Stimulated activated CD4-positive, alpha-beta T cell treated with anti-CD3 and anti-CD28 coated beads, Interleukin-2, amount 100 ng/mL, for 48 hours (primary cell): ENCODE results near the gene CCNB2.
"Not testable (repeated sequence)": the region's sequence is repeated elsewhere in the genome, so short reads cannot be mapped to it uniquely, and the experiment has no call there.

Source experiments
- DNase-seq, 2 donors: peaks; one replicate each; pipeline ENCODE4 v3.0.0-alpha.2; 2020

Gene CCNB2

DNA sequence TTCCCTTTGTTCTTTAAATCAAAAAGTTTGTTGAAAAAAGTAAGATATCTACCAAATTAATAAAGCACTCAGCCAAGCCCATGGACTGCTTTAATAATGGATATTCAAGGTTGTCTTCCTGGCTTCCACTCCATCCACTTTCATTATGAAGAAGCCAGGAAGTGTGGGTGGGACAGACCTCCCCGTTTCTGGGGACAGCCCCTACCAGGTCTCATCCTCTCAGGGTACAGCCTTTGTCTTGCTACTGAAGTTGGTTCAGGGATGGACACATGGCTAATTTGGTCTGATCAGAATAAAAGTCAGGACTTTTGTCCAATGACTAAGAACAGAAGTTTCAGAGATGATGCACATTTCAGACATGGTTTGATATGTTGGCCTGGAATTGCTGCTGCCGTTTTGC is 32.6 kb downstream of the CCNB2 start:
- DNase-seq: no peak

DNA sequence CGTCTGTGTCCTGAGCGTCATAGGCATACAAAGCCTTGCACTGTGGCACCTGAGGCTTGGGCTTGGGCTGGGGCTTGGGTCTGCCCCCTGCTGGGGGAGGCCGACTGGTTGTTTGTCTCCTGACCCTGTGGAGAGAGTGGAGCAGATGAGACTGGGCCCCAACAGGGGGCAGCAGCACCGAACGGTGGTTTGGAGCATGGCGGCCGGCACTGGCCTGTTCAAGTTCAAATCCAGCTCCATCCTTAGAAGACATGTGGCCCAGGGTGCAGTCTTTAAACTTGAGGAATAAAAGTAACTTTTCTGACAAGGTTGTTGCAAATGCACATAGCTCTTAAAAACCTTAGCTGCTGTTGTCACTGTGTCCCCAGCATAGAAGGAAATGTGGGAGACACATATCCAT is 33.3 kb downstream of the CCNB2 start:
- DNase-seq: peak; percentile 34 to 46

DNA sequence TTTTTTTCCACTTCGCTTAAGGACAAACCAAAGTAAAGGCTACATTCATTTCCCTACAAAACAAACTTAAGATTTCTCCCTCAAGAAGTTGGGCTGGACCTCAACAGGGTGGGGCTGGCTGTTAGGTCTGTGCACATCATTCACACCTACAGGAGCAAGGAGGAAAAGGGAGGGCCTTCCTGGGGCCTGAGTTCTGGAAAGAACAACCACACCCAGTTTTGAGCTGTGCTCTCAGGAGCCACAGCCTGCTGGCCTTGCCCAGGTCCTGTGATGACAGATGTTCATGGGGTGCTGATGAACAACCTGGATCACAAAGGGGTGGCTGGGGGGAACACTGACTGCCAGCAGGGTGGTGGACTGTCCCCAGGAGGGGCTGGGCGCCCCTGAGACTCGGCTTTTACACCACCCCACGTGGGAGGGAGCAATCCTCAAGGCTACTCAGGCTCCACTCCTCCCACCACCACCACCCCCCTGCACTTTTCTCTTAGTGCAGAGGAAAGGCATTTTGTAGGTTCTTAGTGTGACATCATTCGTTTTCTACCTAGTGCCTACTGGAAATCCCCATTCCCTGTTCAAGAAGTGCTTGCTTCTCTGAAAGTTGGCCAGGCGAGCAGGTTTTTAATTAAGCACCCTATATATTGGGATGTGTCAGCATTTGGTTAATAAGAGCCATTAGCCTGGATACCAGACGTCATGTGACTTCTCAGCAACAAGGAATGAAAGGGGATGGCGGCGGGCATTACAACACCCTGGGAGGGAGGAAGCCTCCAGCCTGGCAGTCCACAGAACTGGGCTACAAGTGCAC is 35.7 kb downstream of the CCNB2 start:
- DNase-seq: no peak

DNA sequence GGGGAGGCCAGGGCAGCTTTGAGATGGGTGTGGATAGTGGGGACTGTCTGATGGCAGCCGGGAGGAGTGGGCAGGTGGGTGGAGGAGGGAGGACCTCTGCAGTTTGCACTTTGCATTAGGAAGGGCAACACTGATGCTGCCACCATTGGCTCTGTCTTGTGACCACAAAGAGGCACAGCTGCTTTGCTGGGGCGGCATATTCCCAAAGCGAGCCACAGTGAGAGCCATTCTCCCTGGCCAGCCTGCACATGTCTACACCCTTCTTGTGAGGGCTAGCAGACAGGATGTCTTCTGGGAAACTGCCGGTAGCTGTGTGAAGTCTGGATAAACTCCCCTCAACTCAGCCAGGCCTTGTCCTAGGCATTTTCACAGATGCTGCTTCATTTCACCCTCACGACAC is 38.3 kb downstream of the CCNB2 start:
- no peak for DNase-seq

DNA sequence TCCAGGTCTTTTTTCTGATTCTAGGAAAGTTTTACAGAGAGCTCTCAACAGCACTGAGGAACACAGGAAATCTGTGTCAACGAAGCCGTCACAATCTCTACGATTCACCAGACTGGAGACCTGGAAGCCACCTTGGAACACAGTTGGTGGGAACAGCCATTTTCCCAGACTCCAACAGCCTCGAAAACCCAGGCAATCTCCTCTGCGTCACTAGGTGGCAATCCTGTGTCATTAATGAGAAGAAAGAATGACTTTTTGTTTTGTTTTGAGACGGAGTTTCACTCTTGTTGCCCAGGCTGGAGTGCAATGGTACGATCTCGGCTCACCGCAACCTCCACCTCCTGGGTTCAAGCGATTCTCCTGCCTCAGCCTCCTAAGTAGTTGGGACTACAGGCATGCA is 39.6 kb downstream of the CCNB2 start:
- DNase-seq: not testable (repeated sequence)

DNA sequence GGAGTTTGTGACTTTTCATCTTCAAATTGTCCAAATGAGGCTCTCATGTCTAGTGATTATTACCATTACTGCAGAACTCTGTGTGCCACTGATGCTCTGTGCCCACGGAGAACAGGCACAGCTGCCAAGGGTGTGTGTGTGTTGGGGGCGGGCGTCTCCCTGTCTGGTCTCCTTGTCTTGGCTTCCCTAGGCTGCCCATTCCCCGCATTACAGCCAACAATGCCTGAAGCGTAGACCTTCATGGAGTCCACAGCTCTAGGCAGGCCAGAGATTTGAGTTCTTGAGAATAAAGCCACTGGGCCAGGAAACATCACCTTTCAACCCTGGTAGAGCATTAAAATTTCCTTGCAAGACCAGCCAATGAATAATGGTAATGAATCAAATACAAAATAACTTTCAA is 42.7 kb downstream of the CCNB2 start:
- DNase-seq: no peak

DNA sequence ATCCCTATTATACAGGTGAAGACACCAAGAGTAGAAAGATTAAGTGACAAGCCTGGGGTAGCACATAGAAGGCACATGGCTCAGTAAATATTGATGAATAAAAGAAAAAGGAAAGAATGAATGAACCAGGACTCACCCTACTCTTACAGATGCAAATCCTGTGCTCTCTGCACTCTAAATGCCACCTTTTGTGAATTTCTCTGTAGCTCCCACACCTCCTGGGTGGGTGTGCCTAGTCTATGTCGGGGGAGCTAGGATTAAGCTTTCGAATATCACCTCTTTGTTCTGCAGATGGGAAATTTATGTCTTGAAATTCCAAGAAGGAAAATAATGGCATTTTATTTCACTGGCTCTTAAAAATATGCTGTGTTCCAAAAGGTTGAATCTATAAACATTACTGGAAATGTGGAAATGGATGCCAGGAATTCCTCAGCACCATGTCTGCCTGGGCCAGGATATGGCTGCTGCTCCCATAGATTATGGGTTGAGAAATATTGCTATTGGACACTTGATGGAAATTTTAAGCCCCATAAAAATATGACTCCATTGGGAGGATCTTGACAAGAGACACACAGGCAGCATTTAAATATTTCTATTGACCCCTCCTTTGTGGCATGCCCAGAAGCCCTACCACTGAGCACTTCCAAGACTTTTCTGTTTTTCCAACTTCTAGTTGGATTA is 43.3 kb downstream of the CCNB2 start:
- no peak for DNase-seq

DNA sequence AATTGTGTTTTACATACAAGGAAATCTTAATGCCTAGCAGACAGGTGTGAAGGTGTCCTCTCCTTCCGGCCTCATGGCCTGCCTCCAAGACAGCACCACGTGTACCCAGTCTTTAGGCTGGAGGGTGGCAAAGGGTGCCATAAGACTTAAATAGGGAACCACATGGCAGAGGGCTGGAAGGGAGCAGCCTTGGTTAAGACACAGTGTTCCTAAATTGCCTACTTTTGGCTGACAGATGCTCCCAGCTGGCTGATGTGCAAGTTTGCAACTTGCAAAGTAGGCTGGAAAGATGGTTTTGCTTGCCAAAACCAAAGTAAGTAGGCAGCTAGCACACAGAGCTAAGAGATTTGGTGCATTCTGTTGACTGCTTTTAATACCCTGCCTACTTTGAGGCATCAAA is 45.2 kb downstream of the CCNB2 start:
- DNase-seq: no peak

DNA sequence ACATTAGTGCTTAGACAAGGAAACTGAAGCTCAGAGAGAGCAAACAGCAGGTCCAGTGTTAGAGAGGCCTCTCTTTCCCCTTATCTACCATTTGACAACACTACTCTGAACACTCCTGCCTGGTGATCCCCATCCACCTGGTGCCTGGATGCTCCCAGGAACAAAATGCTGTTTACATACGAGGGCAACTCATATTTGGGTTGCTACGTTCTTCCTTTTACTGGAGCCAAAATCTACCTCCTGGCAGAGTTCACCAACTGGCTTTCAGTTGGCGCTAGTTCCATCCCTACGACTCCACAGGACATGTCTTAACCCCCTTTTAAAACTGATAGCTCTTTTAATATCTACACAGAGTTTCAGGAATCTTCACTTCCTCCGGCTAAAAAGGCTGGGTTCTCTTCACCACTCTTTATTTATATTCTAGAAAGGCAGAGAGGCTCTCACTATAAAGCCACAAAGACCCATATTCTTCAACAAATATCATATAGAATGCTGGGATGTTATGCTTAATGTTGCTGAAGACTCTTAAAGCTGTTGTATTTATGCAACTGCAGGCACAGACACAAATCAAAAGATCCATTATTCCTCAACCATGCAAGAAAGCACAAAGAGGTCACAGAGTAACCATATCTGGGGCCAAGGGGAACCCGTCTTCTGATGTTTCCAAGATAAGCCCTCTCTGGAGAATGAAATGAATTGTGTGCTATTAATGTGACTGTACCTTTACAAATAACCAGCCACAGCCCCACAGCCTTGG is 47.9 kb downstream of the CCNB2 start:
- no peak for DNase-seq

DNA sequence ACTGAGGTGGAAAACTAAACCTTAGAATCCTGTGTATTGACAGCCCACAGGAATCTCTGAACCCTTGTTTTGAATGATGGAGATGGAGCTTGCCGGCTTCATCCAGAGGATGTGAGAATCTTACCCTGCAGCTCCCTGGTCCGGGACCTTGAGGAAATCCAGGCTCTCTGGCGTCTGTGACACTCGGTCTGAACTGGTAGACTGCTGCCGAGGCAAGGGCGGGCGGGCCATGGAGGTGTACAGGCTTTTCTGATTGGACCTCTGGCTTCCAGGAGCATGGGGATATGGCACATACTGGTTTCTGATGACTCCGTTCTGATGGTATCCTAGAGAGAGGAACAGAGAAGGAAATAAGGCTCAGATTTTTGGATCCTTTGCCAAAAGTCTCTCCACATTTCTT is 48.5 kb downstream of the CCNB2 start:
- no peak for DNase-seq

DNA sequence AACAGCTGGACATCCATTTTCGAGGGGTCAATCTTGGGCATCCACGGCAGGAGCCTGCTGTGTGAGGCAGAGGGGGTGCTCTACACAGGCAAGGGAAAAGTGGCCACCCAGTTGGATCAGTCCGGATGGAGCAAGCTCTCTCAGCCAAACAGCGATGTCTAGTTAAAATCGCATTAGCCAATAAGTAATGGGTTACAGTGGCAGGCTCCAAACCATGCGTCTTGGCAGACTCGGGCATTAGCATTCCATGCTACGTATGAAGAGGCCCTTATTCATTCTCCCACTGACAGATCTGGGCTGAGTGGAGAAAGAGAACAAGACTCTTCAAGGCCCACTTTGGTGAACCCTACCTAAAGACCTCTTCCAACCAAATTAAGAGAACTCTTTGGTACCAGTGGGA is 49.3 kb downstream of the CCNB2 start:
- no peak for DNase-seq

DNA sequence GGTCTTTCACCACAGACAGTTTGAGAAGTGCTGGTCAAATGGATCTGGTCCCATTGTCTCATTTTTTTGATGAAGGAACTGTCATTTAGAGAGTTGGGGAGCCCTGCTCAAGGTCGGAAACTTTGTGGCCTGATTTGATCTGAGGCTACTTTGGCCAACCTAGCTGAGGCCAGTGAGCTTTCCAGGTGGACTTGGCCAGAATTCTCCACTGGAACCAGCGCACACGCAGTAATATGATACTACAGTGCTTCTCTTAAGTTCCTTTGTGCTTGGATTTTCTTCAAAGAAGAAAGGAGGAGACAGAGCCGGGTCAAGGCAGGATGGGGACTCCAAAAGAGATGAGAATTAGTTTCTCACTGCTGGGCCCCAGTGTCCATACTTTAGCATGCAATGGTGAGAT is 50.5 kb downstream of the CCNB2 start:
- DNase-seq: no peak

DNA sequence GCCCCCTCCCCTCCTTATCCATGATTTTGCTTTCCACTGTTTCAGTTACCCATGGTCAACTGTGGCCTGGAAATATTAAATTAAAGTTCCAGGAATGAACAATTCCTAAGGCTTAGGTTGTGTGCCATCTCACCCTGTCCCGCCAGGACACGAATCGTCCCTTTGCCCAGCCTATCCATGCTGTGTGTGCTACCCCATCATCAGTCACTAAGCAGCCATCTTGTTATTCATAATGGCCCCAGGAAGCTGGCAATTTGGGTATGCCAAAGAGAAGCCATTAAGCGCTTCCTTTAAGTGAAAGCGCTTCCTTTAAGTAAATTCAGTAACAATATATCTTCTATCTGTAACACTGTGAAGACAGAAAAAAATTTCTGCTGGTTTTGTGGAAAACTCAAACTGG is 52.5 kb downstream of the CCNB2 start:
- DNase-seq: no peak

DNA sequence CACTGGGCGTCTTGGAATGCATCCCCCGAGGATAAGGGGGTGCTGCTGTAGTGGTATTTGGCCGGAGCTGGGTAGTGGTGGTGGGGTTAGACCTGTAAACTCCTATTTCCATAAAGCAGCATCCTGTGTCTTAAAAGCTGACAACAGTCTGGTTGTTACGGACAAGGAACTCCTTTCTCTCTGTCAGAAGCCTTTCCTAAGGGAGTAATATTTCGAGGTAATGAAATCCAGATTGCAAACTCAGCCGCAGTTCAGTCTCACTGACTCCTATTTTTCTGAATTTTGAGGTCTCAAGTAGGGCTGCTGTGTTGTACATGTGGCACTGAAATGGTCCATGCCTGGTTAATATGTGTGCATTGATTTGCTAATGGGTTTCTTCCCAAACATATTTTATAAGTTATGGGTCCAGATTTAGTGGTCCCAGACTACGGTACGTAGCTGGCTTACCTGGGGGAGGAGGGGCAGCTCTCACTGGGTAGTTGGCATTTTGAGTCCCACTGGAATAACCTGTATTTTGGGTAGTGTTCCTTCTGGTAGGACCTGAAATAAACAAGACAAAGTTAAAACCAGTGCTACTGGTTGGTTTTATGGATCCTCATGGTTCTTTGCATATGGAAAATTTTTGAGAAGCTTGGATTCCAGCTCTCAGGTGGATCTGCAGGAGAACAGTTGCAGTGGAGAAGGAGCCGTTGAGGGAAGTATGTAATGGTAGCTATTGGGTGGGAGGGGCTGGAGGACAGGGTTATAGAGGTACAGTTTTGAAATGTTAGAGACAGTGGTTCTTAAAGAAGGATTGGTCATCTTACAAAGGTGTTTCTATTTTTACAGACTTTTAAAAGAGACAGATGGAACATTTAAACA is 53.1 kb downstream of the CCNB2 start:
- DNase-seq: no peak

DNA sequence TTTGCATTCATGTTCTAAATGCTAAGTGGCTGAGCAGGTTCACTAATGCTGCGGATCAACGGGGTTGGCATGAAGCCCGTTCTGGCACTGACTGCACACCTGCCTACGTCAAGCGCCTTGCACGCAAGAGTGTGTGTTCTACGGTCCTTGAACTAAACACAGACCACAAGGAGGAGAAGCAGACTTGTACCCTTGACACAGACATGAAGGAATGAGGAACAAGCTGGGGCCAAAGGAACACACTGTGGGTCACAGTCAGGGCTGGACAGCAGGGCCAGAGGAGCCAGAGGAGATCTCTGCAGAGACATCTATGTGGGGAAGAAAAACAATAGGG is 53.7 kb downstream of the CCNB2 start:
- no peak for DNase-seq

DNA sequence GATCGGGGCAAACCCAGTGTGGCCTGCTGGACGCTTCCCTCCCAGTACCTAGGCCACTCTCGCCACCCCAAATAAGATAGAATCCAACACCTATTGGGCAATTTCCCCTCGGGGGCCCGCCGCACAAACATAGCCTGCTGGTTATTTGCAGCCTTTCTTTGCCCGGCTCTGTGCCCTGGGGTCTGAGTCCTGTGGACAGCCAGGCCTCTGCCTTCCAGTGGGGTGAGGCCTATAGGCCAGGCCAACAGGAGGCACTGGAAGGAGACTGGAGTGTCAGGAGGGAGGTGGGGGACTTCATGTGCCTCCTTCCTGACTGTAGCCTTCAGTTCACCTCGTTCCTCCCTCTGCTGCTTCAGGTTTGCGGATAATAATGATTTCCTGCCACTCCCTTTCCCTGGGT is 54.3 kb downstream of the CCNB2 start:
- no peak for DNase-seq

DNA sequence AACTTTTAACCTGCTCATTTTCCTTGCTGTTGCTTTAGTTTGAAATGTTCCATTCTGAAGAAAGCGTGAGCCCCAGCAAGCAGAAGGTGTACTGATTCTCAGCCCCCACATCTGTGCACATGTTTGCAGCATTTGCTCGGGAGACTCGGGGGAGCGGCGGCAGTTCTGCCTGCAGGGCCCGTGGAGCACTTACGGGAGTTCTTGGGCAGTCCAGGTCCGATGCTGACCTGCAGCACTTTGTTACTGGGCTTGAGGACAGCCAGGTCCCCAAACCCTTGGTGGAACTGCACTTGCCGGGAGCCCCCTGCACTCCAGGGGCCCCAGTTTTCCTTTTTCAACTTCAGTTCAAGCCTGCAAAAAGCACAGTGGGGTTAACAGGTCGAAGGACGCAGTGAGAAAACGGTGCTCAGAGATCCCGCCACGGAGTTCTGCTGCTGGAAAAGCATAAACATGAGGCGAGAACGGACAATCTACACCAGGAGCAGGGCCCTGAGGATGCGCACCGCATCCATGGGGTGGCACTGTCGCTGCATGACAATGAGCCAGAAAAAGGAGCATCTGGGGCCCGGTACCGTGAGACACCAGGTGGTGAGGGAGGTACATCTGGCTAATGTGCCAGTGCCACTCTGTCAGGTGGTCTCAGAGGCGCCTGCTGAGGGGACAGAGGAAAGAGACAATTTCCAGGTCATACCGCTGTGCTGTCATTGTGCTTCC is 56.1 kb downstream of the CCNB2 start:
- peak; percentile 17 to 19 for DNase-seq

DNA sequence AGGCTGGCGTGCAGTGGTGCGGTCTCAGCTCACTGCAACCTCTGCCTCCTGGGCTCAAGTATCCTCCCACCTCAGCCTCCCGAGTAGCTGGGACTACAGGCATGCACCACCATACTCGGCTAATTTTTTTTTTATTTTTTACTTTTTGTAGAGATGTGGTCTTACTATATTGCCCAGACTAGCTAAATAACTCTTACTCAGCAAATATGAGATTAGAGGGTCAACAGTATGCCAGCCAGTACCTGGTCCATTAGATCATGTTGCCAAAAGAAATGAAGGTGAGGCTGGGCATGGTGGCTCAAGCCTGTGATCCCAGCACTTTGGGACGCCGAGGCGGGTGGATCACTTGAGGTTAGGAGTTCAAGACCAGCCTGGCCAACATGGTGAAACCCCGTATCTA is 57.1 kb downstream of the CCNB2 start:
- not testable (repeated sequence) for DNase-seq

DNA sequence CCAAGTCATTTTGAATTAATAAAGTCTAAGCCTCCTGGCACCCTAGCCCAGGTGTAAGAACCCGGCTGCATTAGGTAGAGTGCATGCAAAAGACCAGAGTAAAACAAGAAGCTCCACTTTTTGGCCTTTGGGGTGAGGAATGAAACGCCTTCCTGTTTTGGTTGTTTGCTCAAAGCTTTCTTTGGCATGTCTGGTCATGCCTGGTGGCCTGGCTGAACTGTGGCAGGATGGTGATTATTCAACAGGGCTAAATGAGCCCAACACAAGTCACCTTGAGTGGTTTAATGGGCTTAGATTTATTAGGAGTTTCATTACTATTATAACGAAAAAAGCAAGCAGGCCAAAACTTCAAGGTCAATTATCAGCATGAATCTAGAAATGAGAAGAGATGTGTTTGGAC is 60.8 kb downstream of the CCNB2 start:
- no peak for DNase-seq

DNA sequence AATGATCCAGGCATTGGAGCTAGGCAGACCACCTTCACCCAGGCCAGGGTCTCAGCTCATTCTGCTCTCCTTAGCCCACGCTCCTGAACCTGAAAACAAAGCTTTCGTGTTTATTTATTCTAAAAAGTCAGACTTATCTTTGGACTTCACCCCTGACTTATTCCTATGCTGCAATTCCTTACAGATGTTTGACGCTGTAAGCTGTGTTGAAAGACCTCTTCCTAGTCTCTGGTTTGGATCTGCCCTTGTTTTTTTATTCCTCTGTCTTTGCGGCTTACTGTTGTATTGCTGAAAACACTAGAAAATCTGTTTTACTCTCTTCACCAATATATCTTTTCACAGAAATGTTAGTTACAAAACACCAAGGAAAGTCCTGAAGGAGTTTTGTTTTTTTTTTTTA is 61.2 kb downstream of the CCNB2 start:
- no peak for DNase-seq

DNA sequence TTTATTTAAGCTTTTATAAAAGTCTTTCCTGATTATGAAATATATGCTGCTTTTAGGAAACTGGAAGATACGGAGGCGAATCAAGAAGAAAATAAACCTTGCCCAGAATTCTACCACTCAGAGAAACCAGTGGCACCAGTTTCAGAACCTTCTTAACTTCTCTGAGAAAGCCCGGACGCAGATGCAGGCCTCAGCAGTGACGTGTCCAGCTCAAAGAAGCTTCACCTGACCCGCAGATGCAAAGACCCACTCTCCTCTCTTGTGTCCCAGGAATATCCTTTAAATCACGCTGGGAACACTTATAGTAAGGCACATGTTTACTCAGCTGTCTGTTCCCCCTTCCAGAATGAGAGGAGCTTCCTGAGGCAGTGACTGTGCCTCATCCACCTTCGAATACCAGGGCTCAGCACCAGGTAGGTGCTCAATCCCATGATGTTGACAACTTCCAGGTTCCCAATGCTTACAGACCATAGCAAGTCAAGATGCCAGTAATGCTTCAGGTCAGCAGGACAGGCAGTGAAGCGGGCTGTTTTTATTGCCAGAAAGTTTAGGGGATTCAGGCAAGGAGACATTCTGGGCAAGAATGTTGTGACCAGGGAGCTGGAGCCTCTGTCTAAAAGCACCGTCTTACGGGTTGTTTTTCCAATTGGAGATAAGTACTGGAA is 61.8 kb downstream of the CCNB2 start:
- DNase-seq: no peak

DNA sequence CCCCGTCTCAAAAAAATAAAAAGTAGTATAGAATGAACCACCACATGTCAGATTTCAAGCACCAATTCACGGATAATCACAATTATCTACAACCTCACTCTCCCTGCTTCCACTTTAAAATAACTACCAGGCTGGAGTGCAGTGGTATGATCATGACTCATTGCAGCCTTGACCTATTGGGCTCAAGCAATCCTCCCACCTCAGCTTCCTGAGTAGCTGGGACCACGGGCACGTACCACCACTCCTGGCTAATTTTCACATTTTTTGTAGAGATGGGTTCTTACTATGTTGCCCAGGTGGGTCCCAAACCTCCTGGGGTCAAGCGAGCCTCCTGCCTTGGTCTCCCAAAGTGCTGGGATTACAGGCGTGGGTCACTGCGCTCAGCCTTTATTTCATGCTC is 63.6 kb downstream of the CCNB2 start:
- DNase-seq: no peak
